ENCODE results near the gene ZFR2. TPM values are rescaled to one million over a fixed set of nuclear protein-coding genes. Genes with fewer than 3 reads are reported as not detected.

The ZFR2 gene
- polyA plus RNA-seq, 1 of the 3 experiments (the other 2 are of a cell fraction), result 0.44 TPM

DNA sequence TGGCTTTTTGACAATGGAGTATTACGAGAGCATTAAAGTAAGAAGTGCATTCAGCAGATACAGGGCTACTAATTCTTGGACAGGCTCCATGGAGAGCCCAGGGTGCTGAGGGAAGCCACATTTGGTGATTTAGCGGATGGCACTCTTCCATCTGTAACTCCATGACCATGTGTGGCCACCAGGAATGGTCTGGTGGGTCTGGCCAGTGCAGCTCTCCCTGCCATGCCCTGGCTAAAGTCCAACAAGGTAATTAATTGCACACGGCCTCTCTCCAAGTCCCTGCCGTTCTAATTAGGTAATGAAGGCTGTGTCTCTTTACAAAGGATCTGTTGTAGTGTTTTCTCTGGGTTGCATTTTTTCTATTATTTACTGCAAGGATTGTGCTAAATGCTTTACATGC lies 4.3 kb upstream of the ZFR2 start (continued):
- TF ChIP-seq RFX5 (IDR thresholded peaks at IDR 0.05; ENCODE audit: low read length) (no peak), CTCF (IDR thresholded peaks at IDR 0.05) (no peak), RAD21 (IDR thresholded peaks at IDR 0.05; ENCODE audit: low read length) (no peak; the same call in 1 of the 2 replicates), RCOR1 (IDR thresholded peaks at IDR 0.05; ENCODE audit: low read length) (peak; percentile 84), RXRA (IDR thresholded peaks at IDR 0.05; ENCODE audit: borderline replicate concordance, low read depth) (no peak), YY1 (IDR thresholded peaks at IDR 0.05; ENCODE audit: low read depth) (no peak), ELF1 (IDR thresholded peaks at IDR 0.05) (no peak), TCF12 (IDR thresholded peaks at IDR 0.05) (no peak), CHD2 (IDR thresholded peaks at IDR 0.05; ENCODE audit: low read length, partially characterized antibody) (peak; percentile 88), GABPA (IDR thresholded peaks at IDR 0.05; ENCODE audit: low read depth) (no peak), FOXJ3 (CRISPR knock-in tag; IDR thresholded peaks at IDR 0.05) (no peak), SIN3A (IDR thresholded peaks at IDR 0.05; ENCODE audit: borderline replicate concordance, low read depth, low read length) (no peak), GATA2 (CRISPR knock-in tag; IDR thresholded peaks at IDR 0.05) (no peak), JUND (IDR thresholded peaks at IDR 0.05) (no peak), NRF1 (IDR thresholded peaks at IDR 0.05; ENCODE audit: low read depth, low read length) (no peak)
- TF ChIP-seq, protein P1, sequence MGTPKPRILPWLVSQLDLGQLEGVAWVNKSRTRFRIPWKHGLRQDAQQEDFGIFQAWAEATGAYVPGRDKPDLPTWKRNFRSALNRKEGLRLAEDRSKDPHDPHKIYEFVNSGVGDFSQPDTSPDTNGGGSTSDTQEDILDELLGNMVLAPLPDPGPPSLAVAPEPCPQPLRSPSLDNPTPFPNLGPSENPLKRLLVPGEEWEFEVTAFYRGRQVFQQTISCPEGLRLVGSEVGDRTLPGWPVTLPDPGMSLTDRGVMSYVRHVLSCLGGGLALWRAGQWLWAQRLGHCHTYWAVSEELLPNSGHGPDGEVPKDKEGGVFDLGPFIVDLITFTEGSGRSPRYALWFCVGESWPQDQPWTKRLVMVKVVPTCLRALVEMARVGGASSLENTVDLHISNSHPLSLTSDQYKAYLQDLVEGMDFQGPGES (IDR thresholded peaks at IDR 0.05; ENCODE audit: low read depth, low read length), result no peak
- TF ChIP-seq, protein P2, sequence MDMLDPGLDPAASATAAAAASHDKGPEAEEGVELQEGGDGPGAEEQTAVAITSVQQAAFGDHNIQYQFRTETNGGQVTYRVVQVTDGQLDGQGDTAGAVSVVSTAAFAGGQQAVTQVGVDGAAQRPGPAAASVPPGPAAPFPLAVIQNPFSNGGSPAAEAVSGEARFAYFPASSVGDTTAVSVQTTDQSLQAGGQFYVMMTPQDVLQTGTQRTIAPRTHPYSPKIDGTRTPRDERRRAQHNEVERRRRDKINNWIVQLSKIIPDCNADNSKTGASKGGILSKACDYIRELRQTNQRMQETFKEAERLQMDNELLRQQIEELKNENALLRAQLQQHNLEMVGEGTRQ (IDR thresholded peaks at IDR 0.05; ENCODE audit: borderline replicate concordance, low read depth, low read length), result no peak

DNA sequence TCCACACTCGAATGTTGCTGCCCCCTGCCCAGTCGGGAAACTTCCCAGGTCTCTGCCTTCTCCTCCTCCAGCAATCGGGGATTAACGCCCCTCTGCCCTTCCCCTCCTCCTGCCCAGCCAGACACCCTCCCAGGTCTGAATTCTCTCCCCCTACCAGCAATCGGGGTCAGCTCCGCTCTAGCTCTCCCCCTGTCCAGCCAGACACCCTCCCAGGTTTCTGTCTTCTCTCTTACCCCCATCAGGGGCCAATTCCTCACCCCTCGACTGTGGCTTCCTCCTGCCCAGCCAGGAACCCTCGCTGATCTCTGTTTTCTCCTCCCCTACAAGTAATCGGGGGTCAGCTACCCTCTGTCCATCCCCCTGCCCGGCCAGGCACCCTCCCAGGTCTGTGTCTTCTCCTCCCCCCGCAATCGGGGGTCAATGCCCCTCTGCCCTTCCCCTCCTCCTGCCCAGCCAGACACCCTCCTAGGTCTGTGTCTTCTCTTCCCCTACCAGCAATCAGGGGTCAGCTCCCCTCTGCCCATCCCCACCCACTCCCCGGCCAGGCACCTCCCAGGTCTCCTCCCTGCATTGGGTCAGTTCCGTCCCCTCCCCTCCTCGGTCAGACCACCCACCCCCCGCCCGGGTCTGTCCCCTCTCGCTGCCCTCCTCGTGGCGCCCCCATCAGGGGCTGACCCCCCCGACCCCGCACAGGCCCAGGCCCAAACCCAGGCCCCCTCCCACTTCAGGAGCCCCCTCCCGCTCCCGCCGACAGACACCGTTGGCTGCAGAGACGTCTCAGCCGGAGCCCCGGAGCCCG lies 668 bp downstream of the ZFR2 start:
- H3K27ac ChIP-seq (ENCODE audit: low read depth in 2 of 2, low read length in 1 of 2), result no peak overlapping the region
- H3K79me2 ChIP-seq (ENCODE audit: insufficient read depth), result no peaks in the 10 kb centered on the region
- H3K4me2 ChIP-seq, result no peak overlapping the region
- ChIA-PET POLR2A (no interaction called here), CTCF (no interaction called here)
- no peaks in the 10 kb centered on the region for H3K9me3 ChIP-seq
- no peak overlapping the region for H3K9ac ChIP-seq
- 63% methylated on average over 20 of the region's 30 CpGs for WGBS (ENCODE audit: low lambda C conversion rate)
- peaks cover 26% of the 10 kb centered on the region; the same call in 1 of the 2 replicates for H3K27me3 ChIP-seq (ENCODE audit: insufficient read depth)
- no peaks in the 10 kb centered on the region for H3K36me3 ChIP-seq (replicated peaks in 1 of 2; ENCODE audit: control insufficient read depth in 1 of 2, insufficient read depth in 2 of 2, low read length in 1 of 2)
- H3K4me1 ChIP-seq (ENCODE audit: control insufficient read depth in 1 of 2, insufficient read depth in 2 of 2, low read depth in 1 of 2, low read length in 1 of 2), result no peaks in the 10 kb centered on the region; a peak in 1 of 4 replicates
- TF ChIP-seq CHD2 (IDR thresholded peaks at IDR 0.05; ENCODE audit: low read length, partially characterized antibody), result no peak
- H3F3A ChIP-seq (replicated peaks; ENCODE audit: insufficient read depth), result no peaks in the 10 kb centered on the region
- H2AFZ ChIP-seq (ENCODE audit: low read depth), result no peak overlapping the region
- no peaks in the 10 kb centered on the region for H4K20me1 ChIP-seq (ENCODE audit: insufficient read depth)
- no peak overlapping the region for H3K4me3 ChIP-seq (ENCODE audit: low read depth in 2 of 2, low read length in 1 of 2)
- peak; percentile 71 for DNase-seq
- H3K9me2 ChIP-seq, result no peaks in the 10 kb centered on the region
